ENCODE measurements around the gene TKT.

GRCh38 chr3:53303957-53304356 is 48.1 kb upstream of the TKT start:
- TF ChIP-seq CTCF (IDR thresholded peaks at IDR 0.05; ENCODE audit: insufficient read depth, low read length): no peak
- TF ChIP-seq POLR2AphosphoS5 (IDR thresholded peaks at IDR 0.05; ENCODE audit: low read depth): no peak
- TF ChIP-seq GABPA (IDR thresholded peaks at IDR 0.05; ENCODE audit: low read depth): no peak
- TF ChIP-seq REST (IDR thresholded peaks at IDR 0.05; ENCODE audit: insufficient replicate concordance, low read depth): no peak

Data from HL-60 (cell line).